ENCODE data around the gene PRR16.
A peak's percentile ranks its signal among the peaks of the same experiment; 100 is the strongest.
"Not testable (repeated sequence)": the region's sequence is repeated elsewhere in the genome, so short reads cannot be mapped to it uniquely, and the experiment has no call there.

Gene PRR16

DNA sequence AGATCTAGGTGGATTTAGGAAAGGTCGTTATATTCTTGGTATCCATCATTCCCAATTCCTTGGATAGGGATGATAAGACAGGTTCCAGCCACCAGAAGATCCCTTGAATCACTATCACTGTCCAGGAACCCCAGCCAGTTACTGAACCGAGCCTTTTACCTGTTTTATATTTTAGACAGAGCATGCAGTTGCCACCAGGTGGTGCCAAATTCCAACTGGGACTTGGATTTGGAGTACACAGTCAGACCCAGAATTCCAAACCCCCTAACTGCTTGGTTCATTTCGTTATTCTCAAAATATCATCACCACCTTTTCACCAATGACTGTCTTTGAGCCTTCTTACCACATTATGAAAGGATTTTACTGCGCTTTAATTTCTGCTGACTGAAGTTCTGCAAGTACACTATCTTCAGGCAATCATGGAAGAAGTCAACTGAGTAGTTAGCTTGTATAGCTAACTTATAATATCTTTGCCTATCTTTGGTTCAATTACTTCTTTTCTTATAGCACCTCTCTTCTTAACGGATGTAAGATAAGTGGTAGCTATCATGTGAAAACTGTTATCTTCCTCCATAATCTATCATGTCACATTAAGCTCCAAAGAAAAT, 191.8 kb downstream of the PRR16 start:
- peak; percentile 1 for DNase-seq (ENCODE audit: low spot score)

DNA sequence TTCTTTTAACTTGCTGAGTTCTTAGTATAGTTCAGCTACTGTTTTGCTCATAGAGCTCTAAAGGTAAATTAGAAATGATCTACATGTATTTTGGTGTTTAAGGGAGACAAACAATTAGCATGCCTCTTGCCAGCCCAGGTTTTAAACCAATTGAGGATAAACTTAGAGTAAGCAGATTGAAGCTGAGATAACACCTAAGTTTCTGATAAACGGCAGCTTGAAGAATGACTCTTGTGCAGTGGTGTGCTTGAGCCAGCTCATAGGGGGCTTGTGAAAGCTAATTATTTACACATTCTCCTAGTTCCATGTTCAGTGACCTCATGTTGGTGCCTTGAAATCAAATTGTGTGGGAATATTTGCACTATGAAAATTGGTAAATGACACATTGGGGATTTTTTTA, 193.0 kb downstream of the PRR16 start:
- no peak for DNase-seq (ENCODE audit: low spot score)

DNA sequence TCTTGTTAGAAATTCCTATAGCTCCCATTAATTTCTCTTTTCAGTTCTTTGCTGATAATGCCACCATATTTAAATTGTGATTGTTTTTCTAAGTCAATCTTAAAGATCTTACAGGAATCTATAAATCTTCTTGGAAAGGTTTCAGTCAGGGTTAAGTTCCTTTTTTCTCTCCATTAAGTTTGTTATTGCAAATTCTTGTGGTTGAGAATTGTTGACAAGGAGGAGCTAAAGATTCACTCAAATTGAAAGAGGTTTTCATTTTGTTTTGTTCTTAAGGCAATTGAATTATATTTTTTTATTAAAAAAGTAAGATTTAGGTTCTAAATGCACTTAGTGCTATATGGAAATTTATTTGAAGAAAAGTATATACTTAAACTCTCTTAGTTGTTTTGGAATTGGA, 213.4 kb downstream of the PRR16 start:
- no peak for DNase-seq (ENCODE audit: low spot score)

DNA sequence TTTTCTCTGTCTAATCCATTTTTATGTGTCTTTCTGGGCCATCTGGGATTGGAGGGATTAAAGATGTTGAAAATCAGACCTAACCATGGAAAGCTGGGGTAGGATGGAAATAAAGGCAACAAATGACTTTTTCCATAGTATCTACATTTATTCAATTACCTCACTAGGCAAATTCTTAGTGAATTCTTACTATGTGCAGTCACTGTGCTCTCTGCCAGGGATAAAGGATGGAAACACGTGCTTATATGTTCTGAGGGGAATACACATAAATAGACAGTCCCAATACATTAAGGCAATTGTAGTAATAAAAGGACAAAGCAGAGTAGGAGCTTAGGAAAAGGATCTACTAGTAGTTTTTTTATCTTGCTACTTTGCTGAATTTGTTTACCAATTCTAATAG, 214.2 kb downstream of the PRR16 start:
- DNase-seq (ENCODE audit: low spot score): no peak

DNA sequence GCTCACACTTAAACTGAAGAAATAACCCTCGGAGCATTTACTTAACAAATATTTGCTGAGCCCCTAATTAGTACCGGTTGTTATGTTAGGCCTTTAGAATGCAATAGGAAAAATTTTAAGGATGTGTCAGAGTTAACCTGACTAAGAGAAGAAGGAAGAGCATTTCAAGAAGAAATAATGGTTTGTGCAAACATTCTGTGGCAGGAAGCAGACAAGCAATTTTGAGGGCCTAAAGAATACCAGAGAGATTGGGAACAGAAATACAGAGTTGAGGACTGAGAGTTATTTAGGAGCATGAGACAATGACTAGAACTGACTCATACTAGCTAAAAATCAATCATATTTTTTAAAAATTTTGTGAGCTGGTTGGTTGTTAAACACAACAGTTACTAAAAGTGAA, 218.8 kb downstream of the PRR16 start:
- DNase-seq (ENCODE audit: low spot score): no peak

DNA sequence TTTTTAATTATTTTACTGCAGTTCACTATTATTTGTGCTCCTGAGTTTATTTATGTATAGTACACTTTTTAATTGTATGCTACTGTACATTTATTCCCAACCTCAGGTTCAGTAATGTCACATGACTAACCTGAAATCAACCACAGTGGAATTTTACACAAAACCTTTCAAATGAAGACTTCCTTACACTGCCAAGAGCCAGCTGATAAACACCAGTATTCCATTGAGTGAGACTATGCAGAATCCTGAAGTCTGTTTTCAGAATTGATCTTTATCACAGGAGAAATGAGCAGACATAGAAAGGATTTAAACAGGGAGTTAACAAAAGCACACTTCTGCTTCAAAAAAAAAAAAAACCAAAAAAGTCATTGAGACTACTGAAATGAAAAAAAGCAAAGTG, 219.5 kb downstream of the PRR16 start:
- DNase-seq (ENCODE audit: low spot score): no peak

DNA sequence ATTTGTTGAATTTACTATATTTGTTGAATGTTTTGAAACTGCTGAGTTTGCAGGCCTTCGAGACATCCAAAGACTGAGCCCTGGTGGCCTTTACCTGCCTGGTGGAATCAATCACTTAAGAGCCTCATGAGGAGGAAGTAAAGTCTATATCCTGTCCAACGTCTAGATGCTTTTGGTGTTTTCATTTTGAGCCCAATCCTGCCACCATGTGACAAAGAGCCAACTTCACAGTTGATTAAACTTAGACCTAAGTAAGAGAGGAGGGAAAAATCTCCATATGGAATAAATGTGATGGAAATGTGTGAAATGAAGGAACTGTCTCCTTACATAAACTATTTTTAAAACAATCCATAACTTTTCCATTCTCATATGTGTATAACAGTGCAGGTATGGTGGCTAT, 220.1 kb downstream of the PRR16 start:
- no peak for DNase-seq (ENCODE audit: low spot score)

DNA sequence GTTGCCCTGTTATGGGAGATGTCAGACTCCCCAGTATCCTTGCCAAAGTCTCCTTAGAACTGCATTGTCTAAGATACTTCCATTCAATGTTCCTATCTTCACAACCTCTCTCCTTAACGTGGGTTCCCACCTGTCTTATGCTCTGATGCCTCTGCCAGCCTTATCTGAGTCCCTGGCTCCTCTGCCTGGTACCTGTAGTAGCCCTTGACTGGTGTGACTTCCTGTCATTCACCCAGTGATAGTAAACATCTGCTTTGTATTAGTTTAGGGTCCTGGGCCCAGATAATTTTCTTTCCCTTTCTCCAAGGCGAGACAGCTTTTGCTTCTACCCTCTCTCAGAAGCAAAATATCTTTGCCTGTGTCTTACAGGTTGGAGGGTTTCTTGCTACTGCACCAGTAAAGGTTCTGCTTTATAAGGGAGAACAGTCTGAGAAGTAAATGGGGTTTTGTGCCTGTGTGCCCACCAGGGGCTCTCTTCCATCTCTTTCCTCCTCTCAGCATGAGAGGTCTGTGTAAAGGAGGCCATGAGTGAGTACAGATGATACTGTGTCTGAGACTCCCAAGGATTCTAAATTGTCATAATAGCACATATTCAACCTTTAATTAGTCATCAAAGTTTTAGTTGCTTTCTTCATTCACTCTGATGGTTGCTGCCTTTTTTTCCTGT, 220.8 kb downstream of the PRR16 start:
- DNase-seq (ENCODE audit: low spot score): no peak

DNA sequence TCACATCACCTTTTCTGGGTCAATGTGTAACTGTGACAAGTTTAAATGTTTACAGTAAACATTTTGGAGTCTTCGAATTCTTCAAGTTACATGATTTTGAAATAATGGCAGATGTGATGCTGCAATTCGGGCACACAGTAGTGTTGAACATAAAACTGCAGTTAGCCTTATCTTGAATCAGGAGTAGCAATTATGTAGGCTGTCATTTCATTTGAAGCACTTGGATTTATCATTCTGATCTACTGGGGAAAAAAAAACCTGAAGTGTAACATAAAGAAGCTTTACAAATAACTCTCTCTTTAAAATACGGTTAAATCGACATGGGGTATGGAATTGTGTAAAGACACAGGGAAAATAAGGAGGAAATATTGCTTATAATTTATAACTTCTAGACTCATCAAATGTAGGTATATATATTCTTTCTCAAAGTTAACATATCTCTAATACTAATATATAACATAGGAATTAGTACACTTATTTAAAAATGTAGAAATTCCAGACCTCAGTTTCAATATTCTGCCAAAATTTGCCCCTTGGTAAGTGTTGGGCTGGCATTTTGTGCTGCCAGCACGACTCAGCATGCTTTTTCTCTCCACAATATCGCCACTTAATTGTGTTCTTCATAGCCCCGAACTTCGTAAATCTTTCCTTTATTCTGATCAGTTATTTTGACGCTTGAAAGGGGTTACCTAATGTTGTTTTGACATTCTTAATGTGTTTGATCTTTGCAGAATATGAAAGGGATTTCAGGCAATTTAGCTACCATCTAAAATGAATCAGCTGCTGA, 226.7 kb downstream of the PRR16 start:
- DNase-seq (ENCODE audit: low spot score): no peak

DNA sequence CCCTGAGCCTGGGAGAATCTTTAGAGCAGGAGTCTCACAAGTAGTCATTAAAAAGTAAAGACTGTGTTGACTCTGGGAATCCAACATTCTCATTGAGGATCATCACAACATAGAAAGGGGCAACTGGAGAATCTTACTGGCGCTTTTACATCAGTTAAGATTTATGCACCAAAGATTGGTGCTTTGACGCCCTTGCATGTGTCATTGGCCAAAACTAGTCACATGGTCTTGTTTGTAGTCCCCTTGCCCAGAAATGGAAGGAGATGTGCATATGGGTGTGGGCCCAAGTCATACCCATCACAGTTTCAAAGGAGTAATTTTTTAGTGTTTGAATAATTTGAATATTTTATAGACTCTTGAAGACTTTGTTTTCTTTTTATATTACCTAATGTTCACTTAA, 228.2 kb downstream of the PRR16 start:
- no peak for DNase-seq (ENCODE audit: low spot score)

DNA sequence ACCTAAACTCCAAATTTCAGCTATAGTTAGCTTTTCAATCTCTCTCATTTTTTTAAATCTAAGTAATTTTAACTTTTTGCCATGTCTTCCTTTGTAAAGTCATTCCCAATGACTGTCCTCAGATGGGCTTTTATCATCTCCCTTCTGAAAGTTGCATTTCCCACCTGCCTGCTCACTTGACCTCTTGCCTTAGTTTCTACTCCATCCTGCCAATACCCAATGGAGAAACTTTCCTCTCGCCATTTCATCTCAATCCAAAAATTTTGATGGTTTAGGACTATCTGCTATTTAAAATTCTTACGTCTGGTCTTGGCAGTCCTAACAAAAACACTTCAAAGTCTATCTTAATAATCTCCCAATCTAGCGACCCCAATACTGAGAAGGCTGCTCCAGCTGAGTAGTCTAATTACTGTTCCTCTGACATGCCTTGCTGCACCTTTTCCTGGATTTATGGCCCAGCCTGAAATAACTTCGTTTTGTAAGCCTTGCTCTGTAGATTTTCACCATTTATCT, 231.3 kb downstream of the PRR16 start:
- DNase-seq (ENCODE audit: low spot score): no peak

DNA sequence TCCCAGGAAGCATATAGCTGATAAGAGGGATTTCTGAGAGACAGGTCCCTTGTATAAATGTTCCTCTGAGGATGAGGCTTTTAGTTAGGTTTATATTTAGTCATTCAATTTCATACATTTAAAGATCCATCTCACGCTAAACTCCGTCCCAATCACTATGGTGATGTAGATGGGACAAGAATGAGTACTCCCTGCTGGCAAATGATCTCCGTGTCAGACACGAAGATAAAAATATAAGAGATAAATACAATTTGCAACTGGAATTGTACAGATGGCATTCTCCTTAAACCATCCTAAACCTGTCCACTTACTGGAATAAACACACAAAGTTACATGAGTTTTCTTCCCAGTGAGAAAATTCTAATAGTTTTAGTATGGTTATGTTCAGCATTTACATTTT, 233.0 kb downstream of the PRR16 start:
- no peak for DNase-seq (ENCODE audit: low spot score)

DNA sequence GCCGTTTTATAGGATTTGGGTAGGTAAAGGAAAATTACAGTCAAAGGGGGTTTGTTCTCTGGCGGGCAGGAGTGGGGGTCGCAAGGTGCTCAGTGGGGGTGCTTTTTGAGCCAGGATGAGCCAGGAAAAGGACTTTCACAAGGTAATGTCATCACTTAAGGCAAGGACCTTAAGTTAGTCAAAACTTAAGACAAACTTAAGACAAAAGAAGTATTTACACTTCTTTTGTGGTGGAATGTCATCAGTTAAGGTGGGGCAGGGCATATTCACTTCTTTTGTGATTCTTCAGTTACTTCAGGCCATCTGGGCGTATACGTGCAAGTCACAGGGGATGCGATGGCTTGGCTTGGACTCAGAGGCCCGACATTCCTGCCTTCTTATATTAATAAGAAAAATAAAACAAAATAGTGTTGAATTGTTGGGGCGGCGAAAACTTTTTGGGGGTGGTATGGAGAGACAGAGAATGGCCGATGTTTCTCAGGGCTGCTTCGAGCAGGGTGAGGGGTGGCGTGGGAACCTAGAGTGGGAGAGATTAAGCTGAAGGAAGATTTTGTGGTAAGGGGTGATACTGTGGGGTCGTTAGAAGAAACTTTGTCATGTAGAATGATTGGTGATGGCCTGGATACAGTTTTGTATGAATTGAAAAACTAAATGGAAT, 233.7 kb downstream of the PRR16 start:
- DNase-seq (ENCODE audit: low spot score): not testable (repeated sequence)

DNA sequence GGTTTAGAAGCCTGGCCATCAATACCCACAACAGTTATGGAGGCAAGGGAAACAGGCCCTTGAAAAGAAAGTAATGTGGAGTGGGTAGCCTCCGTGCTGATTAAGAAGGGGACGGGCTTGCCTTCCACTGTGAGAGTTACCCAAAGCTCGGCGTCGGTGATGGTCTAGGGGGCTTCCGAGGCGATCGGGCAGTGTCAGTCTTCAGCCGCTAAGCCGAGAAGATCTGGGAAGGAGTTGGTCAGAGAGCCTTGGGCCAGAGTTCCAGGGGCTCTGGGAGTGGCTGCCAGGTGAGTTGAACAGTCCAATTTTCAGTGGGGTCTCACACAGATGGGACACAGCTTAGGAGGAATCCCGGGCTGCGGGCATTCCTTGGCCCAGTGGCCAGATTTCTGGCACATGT, 236.6 kb downstream of the PRR16 start:
- DNase-seq (ENCODE audit: low spot score): not testable (repeated sequence)

DNA sequence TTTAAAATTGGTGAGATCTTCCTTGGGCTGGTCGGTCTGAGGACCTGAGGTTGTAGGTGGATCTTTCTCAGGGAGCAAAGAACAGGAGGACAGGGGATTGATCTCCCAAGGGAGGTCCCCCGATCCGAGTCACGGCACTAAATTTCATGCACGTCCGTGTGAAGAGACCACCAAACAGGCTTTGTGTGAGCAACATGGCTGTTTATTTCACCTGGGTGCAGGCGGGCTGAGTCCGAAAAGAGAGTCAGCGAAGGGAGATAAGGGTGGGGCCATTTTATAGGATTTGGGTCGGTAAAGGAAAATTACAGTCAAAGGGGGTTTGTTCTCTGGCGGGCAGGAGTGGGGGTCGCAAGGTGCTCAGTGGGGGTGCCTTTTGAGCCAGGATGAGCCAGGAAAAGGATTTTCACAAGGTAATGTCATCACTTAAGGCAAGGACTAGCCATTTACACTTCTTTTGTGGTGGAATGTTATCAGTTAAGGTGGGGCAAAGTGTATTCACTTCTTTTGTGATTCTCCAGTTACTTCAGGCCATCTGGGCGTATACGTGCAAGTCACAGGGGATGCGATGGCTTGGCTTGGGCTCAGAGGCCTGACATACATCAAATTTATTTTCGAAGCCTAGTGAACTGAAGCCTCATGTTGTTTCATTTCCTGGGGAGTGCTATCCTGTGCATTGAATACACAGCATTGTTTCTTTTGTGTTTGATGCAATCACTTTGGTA, 238.9 kb downstream of the PRR16 start:
- DNase-seq (ENCODE audit: low spot score): not testable (repeated sequence)

DNA sequence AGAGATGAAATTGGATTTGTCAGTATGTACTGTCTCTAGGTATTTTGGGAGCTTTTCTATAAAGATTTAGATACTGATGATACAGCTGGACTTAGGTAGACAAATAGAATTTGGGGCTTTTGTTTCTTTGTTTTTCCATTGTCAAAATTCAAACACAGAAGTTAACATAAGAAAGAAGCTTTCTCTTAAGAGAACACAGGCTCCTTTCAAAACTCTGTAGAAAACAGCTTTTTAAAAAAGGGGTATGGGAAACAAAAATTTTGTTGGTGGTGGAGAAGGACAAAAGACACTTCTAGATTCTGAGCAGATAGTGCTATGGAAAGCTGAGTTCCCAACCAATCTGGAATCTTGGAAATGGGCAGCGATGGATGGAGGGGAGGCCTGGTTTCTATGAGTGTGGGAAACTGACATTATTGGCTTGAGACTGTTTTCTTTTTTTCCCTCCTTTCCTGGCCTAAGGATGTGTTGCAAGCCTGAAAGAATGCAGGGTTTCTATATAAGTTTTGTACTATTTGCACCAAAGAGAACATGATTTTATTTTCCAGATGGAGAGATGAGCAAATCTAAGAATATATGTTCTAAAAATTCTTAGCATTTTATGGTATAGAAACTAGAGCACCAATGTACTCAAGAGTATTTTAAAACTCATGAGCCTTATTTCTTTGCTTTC, 240.0 kb downstream of the PRR16 start:
- DNase-seq (ENCODE audit: low spot score): no peak

DNA sequence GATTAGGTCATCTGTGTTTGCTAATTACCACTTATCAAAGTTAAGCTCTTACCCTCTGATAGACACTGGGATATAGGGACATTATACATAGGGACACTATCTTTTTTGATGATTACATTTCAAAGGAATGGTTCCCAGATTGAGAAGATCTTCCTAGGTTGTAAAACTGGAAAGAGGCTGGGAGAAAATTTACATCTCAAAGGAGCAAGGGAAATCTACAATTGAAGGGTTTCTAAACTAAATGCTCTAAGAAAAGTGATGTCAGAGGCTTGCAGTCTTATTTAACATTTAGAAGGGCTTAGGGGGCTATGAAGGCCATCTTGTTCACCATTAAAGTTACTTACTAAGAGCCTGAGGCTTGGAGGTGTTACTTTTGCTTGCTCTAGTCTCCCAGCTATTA, 242.8 kb downstream of the PRR16 start:
- no peak for DNase-seq (ENCODE audit: low spot score)

DNA sequence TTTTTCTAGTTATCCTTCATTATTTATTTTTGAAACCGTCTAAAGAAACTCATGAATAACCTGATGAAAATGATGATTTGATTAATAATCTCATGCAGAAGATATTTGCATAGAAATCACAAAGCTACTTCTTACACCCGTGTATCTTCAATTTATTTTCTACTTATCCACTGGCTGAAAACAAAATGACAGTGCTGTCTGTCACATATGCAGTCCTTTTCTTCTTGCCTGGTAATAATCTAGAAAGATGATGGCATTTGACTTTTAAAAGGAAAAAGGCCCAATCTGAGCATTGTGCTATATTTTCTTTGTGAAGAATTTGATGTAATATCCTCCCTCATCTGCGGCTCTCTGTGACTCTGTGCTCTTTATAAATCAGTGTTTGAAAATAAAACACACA, 253.3 kb downstream of the PRR16 start:
- DNase-seq (ENCODE audit: low spot score): no peak

DNA sequence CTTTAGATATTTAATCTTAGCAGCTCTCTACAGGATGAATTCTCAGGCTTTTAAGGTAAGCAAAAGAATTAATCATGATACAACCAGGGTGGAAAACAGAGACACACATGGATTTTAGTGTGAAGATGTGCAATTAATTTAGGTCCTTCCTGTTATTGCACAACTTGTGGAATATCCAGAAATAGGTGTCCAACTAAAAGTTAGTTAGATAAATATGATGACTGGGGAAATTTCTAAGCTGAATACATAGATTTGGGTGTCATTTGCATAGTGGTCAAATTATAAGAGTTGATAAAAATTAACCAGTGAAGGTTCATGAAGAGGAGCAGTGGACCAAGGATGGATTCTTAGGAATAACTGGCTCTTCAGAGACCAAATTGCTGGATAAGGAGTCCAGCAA, 266.1 kb downstream of the PRR16 start:
- DNase-seq (ENCODE audit: low spot score): no peak

DNA sequence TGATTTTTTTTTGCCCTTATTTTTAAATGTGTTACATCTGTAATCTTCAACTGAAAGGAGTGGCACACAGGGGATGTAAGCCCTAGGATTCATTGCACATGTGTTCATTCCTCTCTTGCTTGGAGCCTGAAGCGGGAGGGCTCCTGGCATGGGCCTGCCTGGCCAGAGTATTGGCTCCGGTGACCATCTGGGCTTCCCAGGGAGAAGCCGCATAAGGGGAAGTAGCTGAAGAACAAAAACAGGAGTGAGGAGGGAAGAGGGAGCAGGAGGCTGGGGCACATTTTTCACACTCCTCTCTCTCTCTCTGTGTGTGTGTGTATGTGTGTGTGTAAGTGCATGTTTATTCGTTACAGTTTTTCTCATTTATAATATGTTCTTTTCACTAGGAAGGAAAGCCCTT, 269.9 kb downstream of the PRR16 start:
- DNase-seq (ENCODE audit: low spot score): no peak

DNA sequence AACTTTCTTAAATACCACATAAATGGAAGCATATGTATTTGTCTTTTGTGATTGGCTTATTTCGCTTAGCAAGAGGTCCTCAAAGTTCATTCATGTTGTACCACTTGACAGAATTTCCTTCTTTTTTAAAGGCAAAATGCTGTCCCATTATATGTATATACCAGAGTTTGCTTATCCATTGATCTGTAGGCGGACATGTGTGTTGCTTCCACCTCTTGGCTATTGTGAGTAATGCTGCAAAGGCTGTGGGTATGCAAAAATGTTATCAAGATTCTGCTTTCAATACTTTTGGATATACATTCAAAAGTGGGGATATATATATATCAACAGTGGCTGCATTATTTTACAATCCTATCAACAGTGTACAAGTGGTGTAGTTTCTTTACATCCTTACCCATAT, 271.0 kb downstream of the PRR16 start:
- DNase-seq (ENCODE audit: low spot score): no peak

All from COLO829 (cell line).